Lower leg skin (tissue), 3 donors: ENCODE data around the gene MRPL21.

Experiments used
- POLR2A ChIP-seq, 2 donors: fragments of 450-650 bp; IDR thresholded peaks; one replicate each; pipeline ENCODE4 v1.6.1; 2016 to 2017; ENCODE audit warnings: antibody characterized with exemption in 2 of 2, mild to moderate bottlenecking in 1 of 2, moderate library complexity in 1 of 2
- TF ChIP-seq, protein P1 (sequence below), 3 donors: fragments of 450-650 bp; IDR thresholded peaks; one replicate each; pipeline ENCODE4 v1.5.1; 2016; ENCODE audit warnings: antibody characterized with exemption in 3 of 3, mild to moderate bottlenecking in 3 of 3, moderate library complexity in 2 of 3

DNA sequence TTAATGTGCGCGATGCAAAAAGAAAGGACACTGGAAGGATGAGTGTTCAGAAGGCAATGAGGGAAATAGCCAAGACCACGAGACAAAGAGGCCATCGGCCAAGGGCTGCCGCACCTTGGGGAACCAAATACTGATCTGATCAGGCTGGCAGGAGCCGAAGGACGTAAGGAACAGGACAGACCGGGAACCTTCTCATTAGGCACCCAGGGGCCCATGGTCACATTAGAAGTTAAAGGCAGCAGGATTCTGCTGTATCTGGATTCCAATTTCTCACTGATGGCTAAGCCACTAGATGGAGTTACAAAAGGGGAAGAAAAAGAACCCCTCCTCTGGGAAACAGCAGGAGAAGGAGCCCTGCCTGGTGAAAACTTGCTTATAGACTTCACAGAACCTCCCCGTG is 33.2 kb downstream of the MRPL21 start:
- TF ChIP-seq, protein P1, sequence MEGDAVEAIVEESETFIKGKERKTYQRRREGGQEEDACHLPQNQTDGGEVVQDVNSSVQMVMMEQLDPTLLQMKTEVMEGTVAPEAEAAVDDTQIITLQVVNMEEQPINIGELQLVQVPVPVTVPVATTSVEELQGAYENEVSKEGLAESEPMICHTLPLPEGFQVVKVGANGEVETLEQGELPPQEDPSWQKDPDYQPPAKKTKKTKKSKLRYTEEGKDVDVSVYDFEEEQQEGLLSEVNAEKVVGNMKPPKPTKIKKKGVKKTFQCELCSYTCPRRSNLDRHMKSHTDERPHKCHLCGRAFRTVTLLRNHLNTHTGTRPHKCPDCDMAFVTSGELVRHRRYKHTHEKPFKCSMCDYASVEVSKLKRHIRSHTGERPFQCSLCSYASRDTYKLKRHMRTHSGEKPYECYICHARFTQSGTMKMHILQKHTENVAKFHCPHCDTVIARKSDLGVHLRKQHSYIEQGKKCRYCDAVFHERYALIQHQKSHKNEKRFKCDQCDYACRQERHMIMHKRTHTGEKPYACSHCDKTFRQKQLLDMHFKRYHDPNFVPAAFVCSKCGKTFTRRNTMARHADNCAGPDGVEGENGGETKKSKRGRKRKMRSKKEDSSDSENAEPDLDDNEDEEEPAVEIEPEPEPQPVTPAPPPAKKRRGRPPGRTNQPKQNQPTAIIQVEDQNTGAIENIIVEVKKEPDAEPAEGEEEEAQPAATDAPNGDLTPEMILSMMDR (IDR thresholded peaks at IDR 0.05): no peak
- TF ChIP-seq POLR2A (IDR thresholded peaks at IDR 0.05): no peak
